Measurements from ENCODE around the gene RSAD2.

GRCh38 chr2:6860296-6860695 is 17.3 kb upstream of the RSAD2 start:
- TF ChIP-seq CTCF (IDR thresholded peaks at IDR 0.05) = no peak
- TF ChIP-seq POLR2A (IDR thresholded peaks at IDR 0.05) = no peak
- TF ChIP-seq POLR2AphosphoS5 (IDR thresholded peaks at IDR 0.05) = no peak

Measured in breast epithelium (tissue), 3 donors.